OCI-LY1 (cell line): ENCODE measurements around the gene DDX3X.

Source experiments
- CTCF ChIP-seq: fragments of 200-600 bp; sonication (generic), shearing (Covaris generic); IDR thresholded peaks from 2 replicates; pipeline ENCODE4 v1.5.1; 2017; ENCODE audit warnings: mild to moderate bottlenecking, antibody characterized with exemption, low read length, moderate library complexity, mixed read lengths
- EZH2 ChIP-seq: fragments of 200-600 bp; sonication (generic), shearing (Covaris generic); IDR thresholded peaks from 2 replicates; pipeline ENCODE4 v1.8.0; 2017; ENCODE audit warnings: borderline replicate concordance, mixed run types, mild to moderate bottlenecking, antibody characterized with exemption, low read length, moderate library complexity, mixed read lengths

GRCh38 chrX:41352329-41352838 lies 18.4 kb downstream of the DDX3X start:
- no peak for TF ChIP-seq CTCF
- no peak for TF ChIP-seq EZH2
